Activated naive CD4-positive, alpha-beta T cell treated with anti-CD3 and anti-CD28 coated beads, Interleukin-2, amount 10 ng/mL, durations not matched to agents 7 days and 5 days (primary cell): ENCODE measurements around the gene RIC1.
"Not testable (repeated sequence)": the region's sequence is repeated elsewhere in the genome, so short reads cannot be mapped to it uniquely, and the experiment has no call there.

Experiments
- CTCF ChIA-PET: fragments of 350-600 bp; sonication (Branson Sonifier 250); formaldehyde crosslinking; loops from one replicate; lab custom pipeline; 2021; ENCODE audit warnings: antibody characterized with exemption; lab: Charles Lee
- DNase-seq: peaks from one replicate; pipeline ENCODE4 v3.0.0-alpha.2; 2020
- H3K27ac Mint-ChIP-seq: one replicate; pipeline ENCODE4 v1.8.0; 2021; ENCODE audit warnings: mild to moderate bottlenecking, moderate library complexity, mixed read lengths
- H3K27me3 Mint-ChIP-seq: one replicate; pipeline ENCODE4 v1.8.0; 2021; ENCODE audit warnings: mild to moderate bottlenecking, mixed read lengths
- H3K36me3 Mint-ChIP-seq: one replicate; pipeline ENCODE4 v1.8.0; 2021; ENCODE audit warnings: mixed read lengths
- H3K4me1 Mint-ChIP-seq: one replicate; pipeline ENCODE4 v1.8.0; 2021; ENCODE audit warnings: mixed read lengths
- H3K4me3 Mint-ChIP-seq: one replicate; pipeline ENCODE4 v1.8.0; 2021; ENCODE audit warnings: mild to moderate bottlenecking, moderate library complexity, mixed read lengths
- H3K9me3 Mint-ChIP-seq: one replicate; pipeline ENCODE4 v1.8.0; 2021; ENCODE audit warnings: mixed read lengths

The RIC1 gene

DNA sequence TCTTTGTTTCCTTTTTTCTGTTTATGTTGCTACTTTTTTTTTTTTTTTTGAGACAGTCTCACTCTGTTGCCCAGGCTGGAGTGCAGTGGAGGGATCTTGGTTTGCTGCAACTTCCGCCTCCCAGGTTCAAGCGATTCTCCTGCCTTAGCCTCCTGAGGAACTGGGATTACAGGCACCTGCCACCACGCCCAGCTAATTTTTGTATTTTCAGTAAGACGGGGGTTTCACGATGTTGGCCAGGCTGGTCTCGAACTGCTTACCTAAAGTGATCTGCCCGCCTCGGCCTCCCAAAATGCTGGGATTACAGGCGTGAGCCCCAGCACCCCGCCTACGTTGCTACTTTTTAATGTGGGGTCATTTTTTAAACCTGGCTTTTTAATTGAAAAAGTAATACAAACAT, 1.2 kb upstream of the RIC1 start:
- Mint-ChIP-seq H3K36me3 (peaks cover 18% of the 10 kb centered on the region), H3K27ac (peak overlapping the region; percentile 100), H3K4me3 (peak overlapping the region; percentile 94), H3K4me1 (peaks cover 53% of the 10 kb centered on the region)
- H3K9me3 Mint-ChIP-seq, H3K27me3 Mint-ChIP-seq: not testable (repeated sequence)
- peak; percentile 25 for DNase-seq
- CTCF ChIA-PET = interaction anchor here (0.7 to 2.4 kb wide), 4 partner anchors 27 to 206 kb away, joined by 3 to 9 read pairs (median 3); partner anchors contain the start of genes ERMP1 and PLGRKT

DNA sequence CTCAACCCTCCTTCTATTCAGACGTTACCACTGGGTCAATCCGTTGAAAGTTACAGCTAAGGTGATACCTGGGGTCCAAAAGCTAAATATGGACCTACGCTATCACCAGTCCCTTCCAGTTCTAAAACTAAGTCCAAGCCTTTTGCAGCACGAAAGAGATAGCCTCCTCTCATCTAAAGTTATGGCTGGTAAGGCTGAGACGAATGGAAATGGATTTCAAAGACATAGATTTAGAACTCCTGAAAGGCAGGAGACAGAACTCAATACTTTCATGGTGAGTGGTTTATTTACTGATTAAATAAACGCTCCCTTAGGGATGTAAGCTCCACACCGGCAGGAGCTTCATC, 751 bp upstream of the RIC1 start:
- Mint-ChIP-seq H3K4me3 (peak overlapping the region; percentile 94), H3K27ac (peak overlapping the region; percentile 100), H3K36me3 (peaks cover 18% of the 10 kb centered on the region), H3K4me1 (peaks cover 57% of the 10 kb centered on the region), H3K27me3 (no peaks in the 10 kb centered on the region), H3K9me3 (no peaks in the 10 kb centered on the region)
- CTCF ChIA-PET = interaction anchor here (0.7 to 2.4 kb wide), 4 partner anchors 28 to 205 kb away, joined by 3 to 9 read pairs (median 3); partner anchors contain the start of genes CD274, ERMP1 and PLGRKT
- no peak for DNase-seq

DNA sequence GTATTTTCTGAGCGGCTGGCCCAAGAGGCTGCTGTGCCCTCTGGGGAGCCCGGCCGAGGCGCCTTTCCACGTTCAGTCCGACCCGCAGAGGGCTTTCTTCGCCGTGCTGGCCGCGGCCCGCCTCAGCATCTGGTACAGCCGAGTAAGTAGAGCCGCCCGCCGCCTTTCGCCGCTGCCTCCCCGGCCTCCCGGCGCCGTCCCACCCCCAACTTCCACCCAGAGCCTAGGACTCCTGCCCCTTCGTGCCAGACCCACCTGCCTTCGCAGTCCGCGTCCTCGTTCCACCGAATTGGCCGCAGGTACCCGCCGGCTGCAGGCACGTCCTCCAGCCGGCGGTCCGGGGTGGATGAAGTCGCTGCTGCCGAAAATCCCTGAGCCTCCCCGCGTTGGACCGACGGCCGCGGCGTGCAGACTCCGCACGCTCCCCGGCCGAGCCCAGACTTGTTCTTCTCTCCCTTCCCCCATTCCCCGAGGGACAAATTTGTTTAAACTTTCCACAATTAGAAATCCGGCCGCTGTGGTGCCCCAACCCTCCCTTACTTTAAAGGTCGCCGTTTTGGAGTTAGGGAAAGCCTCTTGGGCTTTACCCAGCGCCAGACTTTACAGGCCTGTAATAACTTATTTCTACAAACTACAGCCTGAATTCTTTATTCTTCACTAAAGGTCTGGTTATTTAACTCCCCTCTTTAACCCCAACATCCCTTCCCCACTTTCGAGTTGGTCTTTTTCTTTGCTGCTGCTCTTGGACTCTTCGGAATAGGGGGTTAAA, 589 bp downstream of the RIC1 start:
- Mint-ChIP-seq H3K4me1 (peaks cover 56% of the 10 kb centered on the region), H3K36me3 (peaks cover 16% of the 10 kb centered on the region), H3K4me3 (peak overlapping the region; percentile 98), H3K9me3 (no peaks in the 10 kb centered on the region), H3K27me3 (no peaks in the 10 kb centered on the region), H3K27ac (peak overlapping the region; percentile 95)
- CTCF ChIA-PET = interaction anchor here (1.0 to 2.4 kb wide), 2 partner anchors 29 to 179 kb away, joined by 3 to 9 read pairs; partner anchors contain the start of gene CD274
- DNase-seq = peak; percentile 61

DNA sequence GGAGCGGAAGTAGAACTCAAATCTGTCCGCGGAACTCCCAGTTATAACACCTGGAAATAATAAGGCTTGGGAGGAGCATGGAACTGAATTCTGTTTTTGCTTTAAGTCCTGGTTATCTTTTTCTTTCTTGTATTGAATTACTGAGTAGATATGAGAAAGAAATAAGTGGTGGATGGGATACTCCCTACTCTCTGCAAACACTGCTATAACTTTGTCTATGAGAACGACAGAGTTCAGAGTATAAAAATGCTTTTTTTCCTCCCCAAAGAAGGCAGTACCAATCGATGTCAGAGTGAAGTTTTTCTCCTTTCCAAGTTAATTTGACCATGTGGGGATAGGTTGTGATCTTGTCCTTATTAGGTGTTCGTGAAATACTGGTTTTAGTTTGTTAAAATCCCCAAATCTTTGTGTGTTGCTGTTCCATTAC, 1.2 kb downstream of the RIC1 start:
- Mint-ChIP-seq H3K36me3 (peaks cover 18% of the 10 kb centered on the region), H3K27me3 (no peaks in the 10 kb centered on the region), H3K9me3 (peaks cover 2% of the 10 kb centered on the region), H3K4me3 (peak overlapping the region; percentile 98), H3K27ac (peak overlapping the region; percentile 95), H3K4me1 (peaks cover 54% of the 10 kb centered on the region)
- CTCF ChIA-PET = no interaction called here
- DNase-seq = no peak

DNA sequence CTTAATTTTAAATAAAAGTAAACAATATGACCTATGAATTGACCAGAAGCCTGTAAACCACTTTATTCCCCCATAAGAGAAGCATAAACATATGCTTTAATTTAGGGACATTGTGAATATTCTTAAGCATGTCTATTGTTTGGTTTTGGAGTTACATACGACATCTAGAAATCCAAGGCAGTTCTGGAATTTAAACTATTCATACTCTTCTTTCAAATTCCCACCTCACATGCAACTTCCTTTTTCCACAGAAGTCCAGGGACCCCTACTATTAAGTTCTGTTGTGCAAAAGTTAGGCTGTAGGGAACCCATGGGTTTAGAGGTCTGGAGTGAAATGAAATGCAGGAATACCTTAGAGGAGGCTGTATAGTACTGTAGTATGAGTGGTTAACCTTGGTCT, 2.1 kb downstream of the RIC1 start:
- no peak for DNase-seq
- Mint-ChIP-seq H3K4me3 (no peak overlapping the region), H3K36me3 (peaks cover 23% of the 10 kb centered on the region), H3K27ac (no peak overlapping the region), H3K9me3 (peaks cover 11% of the 10 kb centered on the region), H3K27me3 (no peaks in the 10 kb centered on the region), H3K4me1 (peaks cover 49% of the 10 kb centered on the region)
- CTCF ChIA-PET = no interaction called here

DNA sequence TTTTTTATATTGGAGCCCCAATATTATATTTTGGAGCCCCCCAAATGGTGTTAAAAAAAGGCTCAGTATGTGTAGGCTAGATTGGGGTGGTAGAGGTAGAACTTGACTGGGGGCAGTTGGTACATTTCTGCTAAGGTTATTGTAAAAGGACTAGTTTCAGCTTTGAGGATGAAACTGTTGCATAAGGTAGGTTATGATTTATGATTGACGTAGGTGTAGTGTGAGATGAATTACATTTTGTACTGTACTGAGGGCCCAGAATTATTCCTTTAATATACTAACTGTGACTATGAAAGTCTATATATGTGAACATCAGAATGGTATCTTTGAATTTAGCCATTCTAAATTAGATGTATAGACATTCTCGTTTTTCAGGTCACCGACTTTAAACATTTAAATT, 3.6 kb downstream of the RIC1 start:
- H3K27me3 Mint-ChIP-seq = no peaks in the 10 kb centered on the region
- no peak overlapping the region for H3K4me3 Mint-ChIP-seq
- peaks cover 22% of the 10 kb centered on the region for H3K36me3 Mint-ChIP-seq
- H3K9me3 Mint-ChIP-seq = peaks cover 13% of the 10 kb centered on the region
- CTCF ChIA-PET = no interaction called here
- DNase-seq = no peak
- peaks cover 39% of the 10 kb centered on the region for H3K4me1 Mint-ChIP-seq
- no peak overlapping the region for H3K27ac Mint-ChIP-seq

DNA sequence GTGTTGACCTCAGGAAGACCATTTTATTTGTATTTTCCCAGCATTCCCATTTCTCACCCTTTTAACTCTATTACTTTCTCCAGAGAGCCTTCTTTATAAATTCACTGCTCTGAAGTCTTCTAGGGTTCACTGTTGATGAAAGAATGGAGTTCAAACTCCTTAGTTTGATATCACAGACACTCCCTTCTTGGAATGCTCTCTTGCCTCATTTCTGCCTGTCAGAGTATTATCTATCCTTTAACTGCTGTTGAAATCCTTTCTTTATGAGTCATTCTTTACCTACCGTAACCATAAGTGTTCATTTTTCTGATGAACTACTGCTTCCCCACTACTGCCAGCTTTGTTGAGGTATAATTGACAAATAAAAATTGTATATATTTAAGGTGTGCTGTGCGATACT, 4.3 kb downstream of the RIC1 start:
- Mint-ChIP-seq H3K4me1 (peaks cover 36% of the 10 kb centered on the region), H3K27me3 (no peaks in the 10 kb centered on the region), H3K9me3 (peaks cover 19% of the 10 kb centered on the region), H3K27ac (no peak overlapping the region), H3K36me3 (peaks cover 29% of the 10 kb centered on the region), H3K4me3 (no peak overlapping the region)
- CTCF ChIA-PET = no interaction called here
- no peak for DNase-seq

DNA sequence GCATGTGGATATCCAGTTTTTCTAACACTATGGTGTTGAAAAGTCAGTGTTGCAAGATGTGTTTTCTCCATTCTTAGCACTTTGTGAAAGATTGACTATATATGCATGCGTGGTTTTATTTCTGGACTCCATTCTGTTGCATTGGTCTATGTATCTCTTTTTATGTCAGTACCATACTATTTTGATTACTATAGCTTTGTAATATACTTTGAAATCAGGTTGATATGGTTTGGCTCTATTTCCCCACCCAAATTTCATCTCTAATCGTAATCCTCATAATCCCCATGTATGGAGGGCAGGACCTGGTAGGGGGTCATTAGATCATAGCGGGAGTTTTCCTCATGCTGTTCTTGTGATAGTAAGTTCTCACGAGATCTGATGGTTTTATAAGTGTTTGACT, 6.5 kb downstream of the RIC1 start:
- peaks cover 47% of the 10 kb centered on the region for H3K36me3 Mint-ChIP-seq
- no peak overlapping the region for H3K27ac Mint-ChIP-seq
- no peaks in the 10 kb centered on the region for H3K27me3 Mint-ChIP-seq
- CTCF ChIA-PET = no interaction called here
- peaks cover 39% of the 10 kb centered on the region for H3K9me3 Mint-ChIP-seq
- no peak for DNase-seq
- no peak overlapping the region for H3K4me3 Mint-ChIP-seq
- peaks cover 32% of the 10 kb centered on the region for H3K4me1 Mint-ChIP-seq

DNA sequence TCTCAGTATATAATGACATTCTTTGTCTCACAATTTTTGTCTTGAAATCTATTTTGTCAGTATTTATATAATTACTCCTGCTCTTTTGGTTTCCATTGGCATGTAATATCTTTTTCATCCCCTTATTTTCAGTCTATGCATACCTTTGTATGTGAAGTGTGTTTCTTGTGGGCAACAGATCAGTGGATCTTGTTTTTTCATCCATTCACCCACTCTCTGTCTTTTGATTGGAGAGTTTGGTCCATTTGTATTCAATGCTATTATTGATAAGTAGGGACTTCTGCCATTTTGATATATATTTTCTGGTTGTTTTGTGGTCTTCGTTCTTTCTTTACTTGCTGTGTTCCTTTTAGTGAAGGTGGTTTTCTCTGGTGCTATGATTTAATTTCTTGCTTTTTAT, 10.9 kb downstream of the RIC1 start:
- Mint-ChIP-seq H3K4me1 (peaks cover 10% of the 10 kb centered on the region), H3K36me3 (peaks cover 61% of the 10 kb centered on the region)

DNA sequence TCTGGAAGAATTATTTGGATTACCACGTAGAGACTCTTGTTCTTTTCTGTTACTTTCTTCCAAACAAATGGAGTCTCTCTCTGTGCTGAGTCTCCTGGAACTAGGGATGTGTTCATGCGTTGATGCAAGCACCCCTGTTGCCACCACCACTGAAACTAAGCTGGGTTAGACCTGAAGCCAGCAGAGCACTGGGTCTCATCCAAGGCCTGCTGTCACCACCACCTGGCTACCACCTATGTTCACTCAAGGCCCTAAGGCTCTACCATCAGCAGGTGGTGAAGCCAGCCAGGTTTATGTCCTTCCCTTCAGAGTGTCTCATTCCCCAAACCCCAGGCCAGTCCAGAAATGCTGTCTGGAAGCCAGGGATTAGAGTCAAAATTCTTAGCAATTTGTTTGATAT, 13.3 kb downstream of the RIC1 start:
- Mint-ChIP-seq H3K4me1 (peaks cover 10% of the 10 kb centered on the region), H3K9me3 (peaks cover 46% of the 10 kb centered on the region), H3K27me3 (no peaks in the 10 kb centered on the region), H3K4me3 (no peak overlapping the region), H3K27ac (no peak overlapping the region), H3K36me3 (peaks cover 55% of the 10 kb centered on the region)
- DNase-seq = no peak
- CTCF ChIA-PET = no interaction called here

More for the DNA sequence above, 10.9 kb downstream of the RIC1 start:
- H3K27me3 Mint-ChIP-seq = no peaks in the 10 kb centered on the region
- no peak overlapping the region for H3K4me3 Mint-ChIP-seq
- CTCF ChIA-PET = no interaction called here
- DNase-seq = no peak
- no peak overlapping the region for H3K27ac Mint-ChIP-seq
- peaks cover 51% of the 10 kb centered on the region for H3K9me3 Mint-ChIP-seq

DNA sequence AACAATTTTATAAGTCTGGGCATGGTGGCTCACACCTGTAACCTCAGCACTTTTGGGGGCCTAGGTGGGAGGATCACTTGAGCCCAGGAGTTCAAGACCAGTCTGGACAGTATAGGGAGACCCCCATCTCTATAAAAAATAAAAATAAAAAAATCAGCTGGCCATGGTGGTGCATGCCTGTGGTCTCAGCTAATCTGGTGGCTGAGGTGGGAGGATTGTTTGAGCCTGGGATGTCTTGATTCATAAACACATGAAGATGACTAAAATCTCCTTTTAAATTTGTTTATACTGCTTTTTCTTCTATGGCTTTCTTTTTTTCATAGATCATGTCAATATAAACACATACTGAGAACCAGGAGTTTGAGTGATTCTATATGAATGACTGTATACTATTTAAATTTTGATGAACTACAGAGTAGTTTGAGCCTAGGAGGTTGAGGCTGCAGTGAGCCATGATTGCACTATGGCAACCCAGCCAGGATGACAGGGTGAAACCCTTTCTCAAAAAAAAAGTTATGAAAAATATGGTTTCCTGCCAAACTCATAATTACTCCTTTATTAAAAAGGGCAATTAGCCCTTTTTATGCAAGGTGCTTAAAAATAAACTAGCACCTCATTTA, 14.2 kb downstream of the RIC1 start:
- CTCF ChIA-PET = no interaction called here
- H3K4me3 Mint-ChIP-seq = no peak overlapping the region
- H3K4me1 Mint-ChIP-seq = peaks cover 10% of the 10 kb centered on the region
- H3K27me3 Mint-ChIP-seq = no peaks in the 10 kb centered on the region
- H3K36me3 Mint-ChIP-seq = peaks cover 47% of the 10 kb centered on the region
- H3K9me3 Mint-ChIP-seq = peaks cover 42% of the 10 kb centered on the region
- no peak overlapping the region for H3K27ac Mint-ChIP-seq
- no peak for DNase-seq

DNA sequence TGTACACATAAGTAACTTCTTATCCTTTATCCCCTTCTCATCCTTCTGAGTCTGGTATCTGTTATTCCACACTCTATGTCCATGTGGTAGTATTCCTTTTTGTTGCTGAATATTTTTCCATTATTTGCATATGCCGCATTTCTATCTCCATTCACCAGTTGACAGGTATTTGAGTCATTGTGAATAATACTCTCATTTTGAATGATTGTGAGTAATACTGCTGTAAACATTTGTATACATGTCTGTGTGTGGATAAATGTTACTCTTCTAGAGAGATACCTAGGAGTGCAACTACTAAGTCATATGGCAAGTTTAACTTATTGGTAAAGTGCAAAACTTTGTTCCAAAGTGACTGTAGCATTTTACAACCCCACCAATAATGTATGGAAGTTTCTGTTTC, 15.6 kb downstream of the RIC1 start:
- peaks cover 41% of the 10 kb centered on the region for H3K9me3 Mint-ChIP-seq
- peaks cover 10% of the 10 kb centered on the region for H3K4me1 Mint-ChIP-seq
- no peaks in the 10 kb centered on the region for H3K27me3 Mint-ChIP-seq
- H3K36me3 Mint-ChIP-seq = peaks cover 45% of the 10 kb centered on the region
- H3K4me3 Mint-ChIP-seq = no peak overlapping the region
- CTCF ChIA-PET = no interaction called here
- DNase-seq = no peak
- no peak overlapping the region for H3K27ac Mint-ChIP-seq

DNA sequence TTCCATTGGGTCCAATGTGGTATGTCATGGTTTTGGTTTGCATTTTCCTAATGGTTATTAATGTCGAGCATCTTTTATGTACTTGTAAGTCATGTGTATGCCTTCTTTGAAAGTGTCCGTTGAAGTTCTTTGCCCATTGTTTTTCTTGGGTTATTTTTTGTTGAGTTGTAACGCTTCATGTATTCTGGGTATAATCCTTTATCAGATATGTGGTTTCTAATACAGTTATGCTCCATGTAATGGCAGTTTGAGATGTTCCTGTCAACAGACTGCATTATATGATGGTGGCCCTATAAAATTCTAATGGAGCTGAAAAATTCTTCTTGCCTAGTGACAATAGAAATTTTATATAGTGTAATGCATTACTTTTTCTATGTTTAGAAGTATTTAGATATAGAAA, 17.2 kb downstream of the RIC1 start:
- DNase-seq = no peak
- no peaks in the 10 kb centered on the region for H3K27me3 Mint-ChIP-seq
- no peak overlapping the region for H3K4me3 Mint-ChIP-seq
- H3K27ac Mint-ChIP-seq = no peak overlapping the region
- CTCF ChIA-PET = no interaction called here
- peaks cover 42% of the 10 kb centered on the region for H3K9me3 Mint-ChIP-seq
- H3K36me3 Mint-ChIP-seq = peaks cover 42% of the 10 kb centered on the region
- peaks cover 10% of the 10 kb centered on the region for H3K4me1 Mint-ChIP-seq

DNA sequence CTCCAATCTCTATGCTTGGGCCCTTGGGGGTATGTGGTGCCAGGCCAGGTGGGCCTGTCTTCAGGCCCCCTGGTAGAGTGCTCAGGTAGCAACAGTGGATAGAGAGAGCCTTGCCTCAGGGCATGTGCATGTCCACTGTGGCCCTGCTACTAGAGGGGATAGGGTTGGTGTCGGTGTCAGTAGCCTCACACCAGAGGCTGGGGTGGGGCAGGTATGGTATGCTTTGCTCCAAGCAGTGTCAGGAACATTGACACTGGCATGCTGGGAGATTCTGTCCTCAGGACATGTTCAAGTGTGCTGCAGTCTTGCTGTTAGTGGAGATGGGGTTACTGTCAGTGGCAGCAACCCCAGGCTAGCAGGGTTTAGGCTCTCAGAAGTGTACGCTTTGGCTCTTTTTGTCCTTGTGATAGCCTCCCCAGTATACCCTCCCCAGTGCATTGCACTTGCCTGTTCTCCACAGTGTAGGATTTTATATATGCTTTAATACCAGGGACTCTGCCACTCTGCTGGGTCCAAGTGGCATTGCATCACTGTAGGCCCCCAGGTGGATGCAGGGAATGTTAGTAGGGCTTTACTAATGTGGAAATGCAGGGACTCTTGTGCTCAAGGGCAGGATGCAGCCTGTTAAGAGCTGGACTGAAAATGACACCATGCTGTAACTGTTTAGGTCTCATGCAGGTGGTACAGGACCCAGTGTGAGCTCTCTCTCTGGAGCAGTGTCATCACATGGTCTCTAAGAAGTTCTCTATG, 21.6 kb downstream of the RIC1 start:
- Mint-ChIP-seq H3K9me3 (peaks cover 62% of the 10 kb centered on the region), H3K4me3 (no peak overlapping the region), H3K4me1 (peaks cover 1% of the 10 kb centered on the region), H3K27me3 (no peaks in the 10 kb centered on the region), H3K36me3 (peaks cover 47% of the 10 kb centered on the region), H3K27ac (no peak overlapping the region)
- CTCF ChIA-PET = no interaction called here
- no peak for DNase-seq
